Thoracic aorta (tissue), 2 donors: Measurements from ENCODE around the gene HELZ. TPM values are rescaled to one million over a fixed set of nuclear protein-coding genes. Genes with fewer than 3 reads are reported as not detected.

Experiments used
- ATAC-seq: fragments of 150-250 bp; one replicate; pipeline ENCODE4 v1.8.0; 2017; ENCODE audit warnings: low read depth; ENCODE audit not compliant: insufficient number of reproducible peaks, low FRiP score
- DNase-seq: peaks from one replicate; pipeline ENCODE4 v3.0.0-alpha.2; 2020; ENCODE audit warnings: low spot score
- H3K27ac ChIP-seq, 2 donors: fragments of 200-600 bp; sonication (generic); 1 replicate in 1 of 2; 2 replicates in 1 of 2; pipeline ENCODE4 v1.5.1; 2016; ENCODE audit warnings: mild to moderate bottlenecking in 2 of 2, moderate library complexity in 2 of 2
- H3K27me3 ChIP-seq: fragments of 200-600 bp; sonication (generic); replicated peaks from 2 replicates; pipeline ENCODE4 v1.6.0; 2016; ENCODE audit warnings: mild to moderate bottlenecking; ENCODE audit not compliant: insufficient read depth
- H3K36me3 ChIP-seq: fragments of 200-600 bp; sonication (generic); one replicate; pipeline ENCODE4 v1.5.1; 2016
- H3K4me1 ChIP-seq, 2 donors: fragments of 200-600 bp; sonication (generic); 1 replicate in 1 of 2; 2 replicates in 1 of 2; pipeline versions ENCODE4 v1.5.1 to v1.6.0; 2016; ENCODE audit warnings: low read depth in 2 of 2, mild to moderate bottlenecking in 1 of 2; ENCODE audit not compliant: control insufficient read depth in 1 of 2
- H3K4me3 ChIP-seq: fragments of 200-600 bp; sonication (generic); 2 replicates; pipeline ENCODE4 v1.5.1; 2016; ENCODE audit warnings: mild to moderate bottlenecking
- H3K9me3 ChIP-seq: fragments of 200-600 bp; sonication (generic); 2 replicates; pipeline ENCODE4 v1.5.1; 2016
- CTCF ChIP-seq: fragments of 200-600 bp; sonication (generic); IDR thresholded peaks from one replicate; pipeline ENCODE4 v1.5.1; 2019; ENCODE audit warnings: antibody characterized with exemption
- total RNA-seq, 2 donors: library from RNA; depleted of rRNA; stranded (reverse); fragments of >200 nt; gene quantifications; one replicate each; pipeline versions ENCODE4 v1.1.0 to v1.2.3, GENCODE V29; 2016

Gene HELZ
- total RNA-seq, 2 donors from 2014 or later = 47.8 to 58.4 TPM

- TF ChIP-seq CTCF = no peak
- no peak overlapping the region for H3K4me3 ChIP-seq
- no peaks in the 10 kb centered on the region for H3K9me3 ChIP-seq
- H3K27me3 ChIP-seq = no peaks in the 10 kb centered on the region
- no peak overlapping the region for H3K27ac ChIP-seq
- ATAC-seq = no peak
- H3K4me1 ChIP-seq = no peaks in the 10 kb centered on the region
- DNase-seq = no peak
- peaks cover 8% of the 10 kb centered on the region for H3K36me3 ChIP-seq
Observed at GRCh38 chr17:67139289-67139688, 105.7 kb downstream of the HELZ start.

DNA sequence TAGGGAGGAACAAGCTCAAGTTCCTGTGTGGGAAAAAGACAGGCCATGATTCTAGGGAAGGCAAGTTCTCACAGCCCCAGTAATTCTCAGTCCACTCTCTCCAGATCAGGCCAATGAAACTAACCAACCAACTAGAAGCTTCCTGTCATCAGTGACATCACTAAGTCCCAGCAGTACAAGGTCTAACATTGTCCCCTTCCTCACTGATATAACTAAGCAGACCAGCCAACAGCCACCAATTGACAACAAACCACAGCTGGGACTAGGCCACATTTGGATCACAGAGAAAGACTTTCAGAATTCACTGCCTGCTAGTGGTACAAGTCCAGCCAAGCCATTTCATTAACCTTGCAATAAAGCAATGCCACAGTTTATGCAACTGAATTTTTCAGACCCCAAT is 106.6 kb downstream of the HELZ start:
- Histone ChIP-seq H3K27me3 (no peaks in the 10 kb centered on the region), H3K4me3 (no peak overlapping the region), H3K27ac (no peak overlapping the region), H3K4me1 (no peaks in the 10 kb centered on the region), H3K36me3 (peaks cover 8% of the 10 kb centered on the region), H3K9me3 (no peaks in the 10 kb centered on the region)
- no peak for DNase-seq
- ATAC-seq = no peak
- no peak for TF ChIP-seq CTCF

DNA sequence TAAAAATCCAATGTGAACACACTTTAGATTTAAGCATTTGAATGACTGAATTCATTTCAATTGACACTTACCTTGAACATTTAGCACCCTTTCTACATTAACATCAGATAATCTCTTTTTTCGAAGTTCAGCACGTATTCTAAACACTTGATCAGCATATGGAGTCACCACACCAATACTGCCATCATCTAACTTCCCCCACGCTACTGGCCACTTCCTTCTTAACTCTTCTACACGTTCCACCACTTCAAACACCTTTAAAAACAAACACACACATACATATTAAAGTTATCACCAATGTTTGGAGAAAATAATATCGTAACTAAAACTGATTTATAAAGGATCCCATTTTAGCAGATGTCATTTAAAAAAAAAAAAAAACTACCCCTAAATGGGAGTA is 107.1 kb downstream of the HELZ start:
- Histone ChIP-seq H3K27ac (no peak overlapping the region), H3K9me3 (no peaks in the 10 kb centered on the region), H3K36me3 (peaks cover 8% of the 10 kb centered on the region), H3K4me1 (no peaks in the 10 kb centered on the region), H3K27me3 (no peaks in the 10 kb centered on the region), H3K4me3 (no peak overlapping the region)
- ATAC-seq (no peak), DNase-seq (no peak)
- no peak for TF ChIP-seq CTCF

- no peaks in the 10 kb centered on the region for H3K27me3 ChIP-seq
- no peak for ATAC-seq
Observed at GRCh38 chr17:67137026-67137370, 108.0 kb downstream of the HELZ start.

GRCh38 chr17:67136191-67137025 is 108.6 kb downstream of the HELZ start:
- Histone ChIP-seq H3K27ac (no peak overlapping the region), H3K27me3 (no peaks in the 10 kb centered on the region), H3K4me3 (no peak overlapping the region), H3K9me3 (no peaks in the 10 kb centered on the region), H3K4me1 (no peaks in the 10 kb centered on the region), H3K36me3 (no peaks in the 10 kb centered on the region)
- no peak for ATAC-seq
- TF ChIP-seq CTCF = no peak
- no peak for DNase-seq

More at GRCh38 chr17:67137026-67137370, 108.0 kb downstream of the HELZ start:
- Histone ChIP-seq H3K27ac (no peak overlapping the region), H3K4me3 (no peak overlapping the region), H3K9me3 (no peaks in the 10 kb centered on the region), H3K4me1 (no peaks in the 10 kb centered on the region), H3K36me3 (peaks cover 4% of the 10 kb centered on the region)
- no peak for DNase-seq
- no peak for TF ChIP-seq CTCF
